ENCODE data around the gene CAMTA1.
A peak's percentile ranks its signal among the peaks of the same experiment; 100 is the strongest.

The CAMTA1 gene

GRCh38 chr1:7196036-7196911 lies 411.0 kb downstream of the CAMTA1 start:
- no peak for ATAC-seq
- DNase-seq = no peak

- ATAC-seq = no peak
- no peak for DNase-seq
Observed at GRCh38 chr1:7198664-7199063, 413.4 kb downstream of the CAMTA1 start.

GRCh38 chr1:7199077-7199779 lies 414.0 kb downstream of the CAMTA1 start:
- ATAC-seq = no peak
- DNase-seq = no peak

- peak; percentile 63 for ATAC-seq
- peak; percentile 25 for DNase-seq
Observed at GRCh38 chr1:7207875-7208646, 422.8 kb downstream of the CAMTA1 start.

GRCh38 chr1:7208647-7209180 lies 423.5 kb downstream of the CAMTA1 start:
- DNase-seq (no peak), ATAC-seq (no peak)

- no peak for ATAC-seq
Observed at GRCh38 chr1:7209336-7209735, 424.1 kb downstream of the CAMTA1 start.

GRCh38 chr1:7218210-7218832 lies 433.1 kb downstream of the CAMTA1 start:
- DNase-seq (peak; percentile 38), ATAC-seq (no peak)

More at GRCh38 chr1:7209336-7209735, 424.1 kb downstream of the CAMTA1 start:
- no peak for DNase-seq

- DNase-seq = no peak
- no peak for ATAC-seq
Observed at GRCh38 chr1:7219031-7219430, 433.8 kb downstream of the CAMTA1 start.

GRCh38 chr1:7220007-7220406 lies 434.8 kb downstream of the CAMTA1 start:
- DNase-seq = no peak
- no peak for ATAC-seq

GRCh38 chr1:7220712-7221252 lies 435.5 kb downstream of the CAMTA1 start:
- ATAC-seq (no peak), DNase-seq (no peak)

GRCh38 chr1:7221826-7222694 lies 436.8 kb downstream of the CAMTA1 start:
- DNase-seq (no peak), ATAC-seq (no peak)

GRCh38 chr1:7222695-7223015 lies 437.4 kb downstream of the CAMTA1 start:
- ATAC-seq = no peak
- no peak for DNase-seq

- ATAC-seq = no peak
- no peak for DNase-seq
Observed at GRCh38 chr1:7223334-7224080, 438.3 kb downstream of the CAMTA1 start.

GRCh38 chr1:7224081-7224534 lies 438.9 kb downstream of the CAMTA1 start:
- ATAC-seq (no peak), DNase-seq (no peak)

GRCh38 chr1:7224644-7225043 lies 439.4 kb downstream of the CAMTA1 start:
- ATAC-seq = no peak
- no peak for DNase-seq

- no peak for ATAC-seq
- DNase-seq = no peak
Observed at GRCh38 chr1:7225711-7226505, 440.7 kb downstream of the CAMTA1 start.

- no peak for DNase-seq
- ATAC-seq = no peak
Observed at GRCh38 chr1:7227654-7228053, 442.4 kb downstream of the CAMTA1 start.

GRCh38 chr1:7228252-7228961 lies 443.2 kb downstream of the CAMTA1 start:
- DNase-seq = no peak
- no peak for ATAC-seq
